ENCODE data around the gene OR13G1. TPM values are rescaled to one million over a fixed set of nuclear protein-coding genes. Genes with fewer than 3 reads are reported as not detected.

OR13G1 gene
- total RNA-seq, 3 donors from 2014 or later = not detected

- Histone ChIP-seq H3K36me3 (ENCODE audit: low read depth) (no peaks in the 10 kb centered on the region), H3K4me1 (ENCODE audit: low read depth) (no peaks in the 10 kb centered on the region), H3K9me3 (no peaks in the 10 kb centered on the region), H3K4me3 (no peak overlapping the region)
- intact Hi-C loops (cut with DNase I, micrococcal nuclease) = no loop called here
- peak; percentile 73 for ATAC-seq
- no peak for TF ChIP-seq CTCF (IDR thresholded peaks at IDR 0.05)
- peak in 1 of 3 donors; percentile 75 for DNase-seq
These were observed 31.7 kb downstream of the OR13G1 start for GRCh38 chr1:247647864-247648263.

GRCh38 chr1:247646867-247647266 lies 32.7 kb downstream of the OR13G1 start:
- H3K4me1 ChIP-seq (ENCODE audit: low read depth) = no peaks in the 10 kb centered on the region
- H3K36me3 ChIP-seq (ENCODE audit: low read depth) = no peaks in the 10 kb centered on the region
- H3K9me3 ChIP-seq = no peaks in the 10 kb centered on the region
- ATAC-seq (no peak), DNase-seq (no peak)
- no peak overlapping the region for H3K4me3 ChIP-seq
- intact Hi-C loops (cut with DNase I, micrococcal nuclease) = no loop called here
- no peak for TF ChIP-seq CTCF (IDR thresholded peaks at IDR 0.05)

- ATAC-seq (no peak), DNase-seq (no peak)
- no peaks in the 10 kb centered on the region for H3K9me3 ChIP-seq
- H3K36me3 ChIP-seq (ENCODE audit: low read depth) = no peaks in the 10 kb centered on the region
- TF ChIP-seq CTCF (IDR thresholded peaks at IDR 0.05) = no peak
- intact Hi-C loops (cut with DNase I, micrococcal nuclease) = no loop called here
- no peaks in the 10 kb centered on the region for H3K4me1 ChIP-seq (ENCODE audit: low read depth)
- H3K4me3 ChIP-seq = no peak overlapping the region
These were observed 36.8 kb downstream of the OR13G1 start for GRCh38 chr1:247642742-247643141.

GRCh38 chr1:247639381-247639981 lies 40.1 kb downstream of the OR13G1 start:
- no peak overlapping the region for H3K4me3 ChIP-seq
- ATAC-seq (peak; percentile 98), DNase-seq (peak; percentile 81 to 89 (median 83))

GRCh38 chr1:247638781-247639180 lies 40.8 kb downstream of the OR13G1 start:
- DNase-seq = peak; percentile 64 to 74 (median 74)
- Histone ChIP-seq H3K36me3 (ENCODE audit: low read depth) (no peaks in the 10 kb centered on the region), H3K4me1 (ENCODE audit: low read depth) (no peaks in the 10 kb centered on the region), H3K4me3 (no peak overlapping the region), H3K9me3 (no peaks in the 10 kb centered on the region)
- ATAC-seq = peak; percentile 88
- intact Hi-C loops (cut with DNase I, micrococcal nuclease) = no loop called here
- TF ChIP-seq CTCF (IDR thresholded peaks at IDR 0.05) = no peak

More at GRCh38 chr1:247639381-247639981, 40.1 kb downstream of the OR13G1 start:
- intact Hi-C loops (cut with DNase I, micrococcal nuclease) = no loop called here
- Histone ChIP-seq H3K36me3 (ENCODE audit: low read depth) (no peaks in the 10 kb centered on the region), H3K9me3 (no peaks in the 10 kb centered on the region), H3K4me1 (ENCODE audit: low read depth) (no peaks in the 10 kb centered on the region)
- no peak for TF ChIP-seq CTCF (IDR thresholded peaks at IDR 0.05)

GRCh38 chr1:247638011-247638410 lies 41.5 kb downstream of the OR13G1 start:
- intact Hi-C loops (cut with DNase I, micrococcal nuclease) = no loop called here
- no peak for ATAC-seq
- Histone ChIP-seq H3K4me3 (no peak overlapping the region), H3K9me3 (no peaks in the 10 kb centered on the region), H3K36me3 (ENCODE audit: low read depth) (no peaks in the 10 kb centered on the region), H3K4me1 (ENCODE audit: low read depth) (no peaks in the 10 kb centered on the region)
- DNase-seq = no peak
- no peak for TF ChIP-seq CTCF (IDR thresholded peaks at IDR 0.05)
